ENCODE results near the gene LLCFC1. TPM values are rescaled to one million over a fixed set of nuclear protein-coding genes. Genes with fewer than 3 reads are reported as not detected.

The LLCFC1 gene
- total RNA-seq: not detected in 2 replicates

DNA sequence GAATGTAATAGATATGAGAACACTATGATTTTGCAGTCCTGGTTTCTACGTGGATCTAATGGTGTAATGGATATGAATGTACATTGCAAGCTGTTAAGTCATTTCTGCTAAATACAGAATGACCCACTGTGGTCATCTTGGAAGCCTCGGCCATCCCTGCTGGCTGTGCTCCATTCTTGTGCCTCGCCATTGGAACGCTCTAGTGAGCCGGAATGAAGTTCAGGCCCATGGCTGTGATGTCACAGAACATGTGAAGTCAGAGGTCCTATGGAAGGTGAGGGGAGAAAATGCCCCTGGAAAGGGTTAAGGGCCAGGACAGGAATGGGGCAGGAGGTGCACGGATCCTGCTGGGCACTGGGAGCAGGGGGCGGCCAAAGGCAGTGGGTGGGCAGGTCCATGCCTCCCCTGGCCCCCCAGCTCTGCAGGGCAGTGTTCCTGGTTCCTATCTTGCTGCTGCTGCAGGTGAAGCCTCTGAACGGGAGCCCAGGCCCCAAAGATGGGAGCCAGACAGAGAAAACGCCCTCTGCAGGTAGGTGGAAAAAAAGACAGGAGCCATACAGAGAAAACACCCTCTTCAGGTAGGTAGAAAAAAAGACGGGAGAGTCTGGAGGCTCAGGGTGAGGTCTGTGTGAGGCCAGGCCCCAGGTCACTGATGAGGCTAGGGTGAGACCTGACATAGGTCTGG lies at the start of gene LLCFC1:
LLCFC1 (plus strand) TSS at position 259 of the 685 bp plus-strand sequence; CDS start at position 397, 138 bp downstream.

GRCh38 chr7:142933624-142934023 lies 5.7 kb upstream of the LLCFC1 start, which contains the start of gene TRPV5:
Gene TRPV5 (minus strand): TSS chr7:142933746. CDS start chr7:142933459, 287 bp downstream.

GRCh38 chr7:142961973-142962926 lies 23.0 kb downstream of the LLCFC1 start, which contains the start of gene KEL:
Gene KEL (minus strand): TSS chr7:142962363. CDS start chr7:142962206, 157 bp downstream.

Other genes with a start within 250 kb of the LLCFC1 start
- gene PRSS1, start 190.0 kb upstream of the LLCFC1 start, total RNA-seq: not detected in 2 replicates
- not detected in 2 replicates for gene PRSS2, start 168.5 kb upstream of the LLCFC1 start, total RNA-seq
- 1.9 and 8.8 TPM in 2 replicates for gene EPHB6, start 84.4 kb upstream of the LLCFC1 start, total RNA-seq
- not detected in 2 replicates for gene TRPV6, start 53.7 kb upstream of the LLCFC1 start, total RNA-seq
- not detected in 2 replicates for gene TRPV5, start 5.7 kb upstream of the LLCFC1 start, total RNA-seq
- 0.17 TPM in 1 of 2 replicates, not detected in the other for gene KEL, start 22.9 kb downstream of the LLCFC1 start, total RNA-seq
- not detected in 2 replicates for gene OR9A2, start 87.6 kb downstream of the LLCFC1 start, total RNA-seq
- not detected in 2 replicates for gene OR6V1, start 112.9 kb downstream of the LLCFC1 start, total RNA-seq
- not detected in 2 replicates for gene PIP, start 192.6 kb downstream of the LLCFC1 start, total RNA-seq
- not detected in 2 replicates for gene TAS2R39, start 243.9 kb downstream of the LLCFC1 start, total RNA-seq